Measurements from ENCODE around the gene CLCN1. TPM values are rescaled to one million over a fixed set of nuclear protein-coding genes. Genes with fewer than 3 reads are reported as not detected.

CLCN1 gene
- total and polyA plus RNA-seq, 10 of the 15 experiments (the other 5 are each of a cell fraction or from before 2014, with no cell fraction given): 0.30 TPM; not detected in 9

GRCh38 chr7:143358626-143359025, 42.7 kb downstream of the CLCN1 start:
- Histone ChIP-seq H3K79me2 (ENCODE audit: control insufficient read depth, insufficient read depth, low read length) (no peaks in the 10 kb centered on the region), H3K9ac (ENCODE audit: control insufficient read depth, insufficient read depth, low read length) (no peak overlapping the region), H3K36me3 (ENCODE audit: control insufficient read depth in 2 of 2, insufficient read depth in 2 of 2, low read length in 1 of 2) (no peaks in the 10 kb centered on the region), H3K27ac (ENCODE audit: control insufficient read depth, insufficient read depth) (no peak overlapping the region), H3K27me3 (replicated peaks in 1 of 2; ENCODE audit: control insufficient read depth in 2 of 2, insufficient read depth in 2 of 2, low read length in 1 of 2) (peaks cover 9 to 19% of the 10 kb centered on the region in 2 experiments), H3K9me3 (replicated peaks; ENCODE audit: control insufficient read depth, insufficient read depth, low read length) (no peaks in the 10 kb centered on the region; the same call in 2 of the 3 replicates), H3K4me2 (ENCODE audit: control insufficient read depth, insufficient read depth) (no peak overlapping the region), H3K4me1 (ENCODE audit: control insufficient read depth, insufficient read depth, low read length) (no peaks in the 10 kb centered on the region), H3K4me3 (no peak overlapping the region), H2AFZ (ENCODE audit: control insufficient read depth, low read depth, low read length) (no peak overlapping the region), H4K20me1 (ENCODE audit: control insufficient read depth, insufficient read depth) (no peaks in the 10 kb centered on the region; the same call in 1 of the 2 replicates)
- FAIRE-seq (no peak), DNase-seq (ENCODE audit: low read depth, low spot score) (no peak), ATAC-seq (no peak)
- intact Hi-C loops (cut with micrococcal nuclease; ENCODE audit: unreplicated experiment) (no loop called here), in situ Hi-C loops (cut with MboI) (no loop called here)
- BruUV-seq (replicated peaks): no TSS peak
- WGBS (ENCODE audit: insufficient coverage, insufficient replicate concordance, low lambda C conversion rate, missing lambda C conversion rate): 39% methylated on average over 12 of the region's 12 CpGs
- CTCF ChIA-PET: interaction anchor here (1.9 kb wide), 1 partner anchor 58 kb away, joined by 5 read pairs; no protein-coding TSS in a partner anchor
- SMC1A ChIA-PET (ENCODE audit: uncharacterized antibody, unreplicated experiment): no interaction called here
- POLR2A ChIA-PET: no interaction called here
- RAD21 ChIA-PET (ENCODE audit: unreplicated experiment): no interaction called here
- TF ChIP-seq NR2F1 (conservative IDR thresholded peaks at IDR 0.05) (no peak), IRF4 (IDR thresholded peaks at IDR 0.05; ENCODE audit: low read depth, low read length) (no peak), WRNIP1 (IDR thresholded peaks at IDR 0.05; ENCODE audit: borderline replicate concordance, low read depth, low read length) (no peak), SIN3A (IDR thresholded peaks at IDR 0.05; ENCODE audit: low read depth, low read length) (no peak), CUX1 (IDR thresholded peaks at IDR 0.05; ENCODE audit: insufficient replicate concordance, low read depth, low read length) (no peak), MAX (IDR thresholded peaks at IDR 0.05; ENCODE audit: low read depth, low read length) (no peak), MTA3 (IDR thresholded peaks at IDR 0.05; ENCODE audit: borderline replicate concordance, low read length) (no peak), MLLT1 (IDR thresholded peaks at IDR 0.05) (no peak)
- TF ChIP-seq, protein P1, sequence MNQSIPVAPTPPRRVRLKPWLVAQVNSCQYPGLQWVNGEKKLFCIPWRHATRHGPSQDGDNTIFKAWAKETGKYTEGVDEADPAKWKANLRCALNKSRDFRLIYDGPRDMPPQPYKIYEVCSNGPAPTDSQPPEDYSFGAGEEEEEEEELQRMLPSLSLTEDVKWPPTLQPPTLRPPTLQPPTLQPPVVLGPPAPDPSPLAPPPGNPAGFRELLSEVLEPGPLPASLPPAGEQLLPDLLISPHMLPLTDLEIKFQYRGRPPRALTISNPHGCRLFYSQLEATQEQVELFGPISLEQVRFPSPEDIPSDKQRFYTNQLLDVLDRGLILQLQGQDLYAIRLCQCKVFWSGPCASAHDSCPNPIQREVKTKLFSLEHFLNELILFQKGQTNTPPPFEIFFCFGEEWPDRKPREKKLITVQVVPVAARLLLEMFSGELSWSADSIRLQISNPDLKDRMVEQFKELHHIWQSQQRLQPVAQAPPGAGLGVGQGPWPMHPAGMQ (IDR thresholded peaks at IDR 0.05; ENCODE audit: borderline replicate concordance): no peak
- TF ChIP-seq, protein P2, sequence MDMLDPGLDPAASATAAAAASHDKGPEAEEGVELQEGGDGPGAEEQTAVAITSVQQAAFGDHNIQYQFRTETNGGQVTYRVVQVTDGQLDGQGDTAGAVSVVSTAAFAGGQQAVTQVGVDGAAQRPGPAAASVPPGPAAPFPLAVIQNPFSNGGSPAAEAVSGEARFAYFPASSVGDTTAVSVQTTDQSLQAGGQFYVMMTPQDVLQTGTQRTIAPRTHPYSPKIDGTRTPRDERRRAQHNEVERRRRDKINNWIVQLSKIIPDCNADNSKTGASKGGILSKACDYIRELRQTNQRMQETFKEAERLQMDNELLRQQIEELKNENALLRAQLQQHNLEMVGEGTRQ (IDR thresholded peaks at IDR 0.05; ENCODE audit: borderline replicate concordance, low read depth, low read length): no peak
- TF ChIP-seq, protein P3, sequence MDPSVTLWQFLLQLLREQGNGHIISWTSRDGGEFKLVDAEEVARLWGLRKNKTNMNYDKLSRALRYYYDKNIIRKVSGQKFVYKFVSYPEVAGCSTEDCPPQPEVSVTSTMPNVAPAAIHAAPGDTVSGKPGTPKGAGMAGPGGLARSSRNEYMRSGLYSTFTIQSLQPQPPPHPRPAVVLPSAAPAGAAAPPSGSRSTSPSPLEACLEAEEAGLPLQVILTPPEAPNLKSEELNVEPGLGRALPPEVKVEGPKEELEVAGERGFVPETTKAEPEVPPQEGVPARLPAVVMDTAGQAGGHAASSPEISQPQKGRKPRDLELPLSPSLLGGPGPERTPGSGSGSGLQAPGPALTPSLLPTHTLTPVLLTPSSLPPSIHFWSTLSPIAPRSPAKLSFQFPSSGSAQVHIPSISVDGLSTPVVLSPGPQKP (IDR thresholded peaks at IDR 0.05; ENCODE audit: low read depth, low read length): no peak
